PC-3 (cell line): ENCODE results near the gene MED12L.

Experiments used
- EZH2 ChIP-seq: fragments of 300-600 bp; sonication (generic); IDR thresholded peaks from one replicate; pipeline ENCODE4 v1.6.1; 2017; ENCODE audit warnings: antibody characterized with exemption, mild to moderate bottlenecking, low read length; ENCODE audit not compliant: unreplicated experiment
- TF ChIP-seq, protein P1 (sequence below): fragments of 300-600 bp; sonication (generic); conservative IDR thresholded peaks from 2 replicates; pipeline ENCODE4 v1.5.1; 2017; ENCODE audit warnings: antibody characterized with exemption, low read depth, mild to moderate bottlenecking, low read length

DNA sequence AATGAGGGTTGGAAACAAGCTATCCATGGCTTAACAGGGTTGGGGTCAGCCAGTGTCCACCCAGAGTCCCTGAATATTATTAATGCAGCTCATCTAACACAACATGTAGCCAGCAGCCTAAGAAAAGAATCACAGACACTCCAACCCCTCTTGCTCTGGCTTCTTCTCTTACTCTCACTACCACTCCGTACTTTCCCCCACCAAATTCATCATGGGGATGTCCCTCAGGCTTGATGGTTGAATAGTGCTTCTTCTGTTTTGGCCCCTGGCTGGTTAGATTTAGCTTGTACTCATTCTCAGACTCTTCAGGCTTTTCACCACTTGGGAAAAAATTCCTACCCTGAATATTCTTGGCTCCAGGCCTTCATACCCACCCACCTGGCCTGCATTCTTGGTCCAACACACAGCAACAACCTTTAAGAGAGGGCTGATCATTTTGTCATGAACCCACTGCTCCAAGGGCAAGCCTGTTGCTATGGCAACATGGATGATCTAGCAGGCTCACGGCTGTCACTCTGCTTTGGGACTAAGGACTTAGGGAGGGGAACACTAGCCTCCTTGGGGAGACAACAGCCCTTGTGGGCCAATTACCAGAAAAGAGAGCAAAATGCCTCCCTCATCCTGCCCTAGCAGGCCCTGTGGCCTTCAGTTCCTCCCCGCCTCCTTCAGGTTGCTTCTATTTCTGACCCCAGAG, 9.4 kb upstream of the MED12L start:
- TF ChIP-seq, protein P1, sequence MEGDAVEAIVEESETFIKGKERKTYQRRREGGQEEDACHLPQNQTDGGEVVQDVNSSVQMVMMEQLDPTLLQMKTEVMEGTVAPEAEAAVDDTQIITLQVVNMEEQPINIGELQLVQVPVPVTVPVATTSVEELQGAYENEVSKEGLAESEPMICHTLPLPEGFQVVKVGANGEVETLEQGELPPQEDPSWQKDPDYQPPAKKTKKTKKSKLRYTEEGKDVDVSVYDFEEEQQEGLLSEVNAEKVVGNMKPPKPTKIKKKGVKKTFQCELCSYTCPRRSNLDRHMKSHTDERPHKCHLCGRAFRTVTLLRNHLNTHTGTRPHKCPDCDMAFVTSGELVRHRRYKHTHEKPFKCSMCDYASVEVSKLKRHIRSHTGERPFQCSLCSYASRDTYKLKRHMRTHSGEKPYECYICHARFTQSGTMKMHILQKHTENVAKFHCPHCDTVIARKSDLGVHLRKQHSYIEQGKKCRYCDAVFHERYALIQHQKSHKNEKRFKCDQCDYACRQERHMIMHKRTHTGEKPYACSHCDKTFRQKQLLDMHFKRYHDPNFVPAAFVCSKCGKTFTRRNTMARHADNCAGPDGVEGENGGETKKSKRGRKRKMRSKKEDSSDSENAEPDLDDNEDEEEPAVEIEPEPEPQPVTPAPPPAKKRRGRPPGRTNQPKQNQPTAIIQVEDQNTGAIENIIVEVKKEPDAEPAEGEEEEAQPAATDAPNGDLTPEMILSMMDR: no peak
- TF ChIP-seq EZH2: no peak
